H1 (cell line): ENCODE measurements around the gene ASAP2. TPM values are rescaled to one million over a fixed set of nuclear protein-coding genes. Genes with fewer than 3 reads are reported as not detected.

ENCODE experiments used
- CTCF ChIA-PET: fragments of 300-600 bp; sonication (Branson Sonifier 250); formaldehyde crosslinking; loops from one replicate; lab custom pipeline; 2021; ENCODE audit not compliant: partially characterized antibody; lab: Charles Lee
- POLR2A ChIA-PET: fragments of 300-600 bp; sonication (Branson Sonifier 250); formaldehyde crosslinking; loops from one replicate; lab custom pipeline; 2021; ENCODE audit warnings: inconsistent platforms; ENCODE audit not compliant: partially characterized antibody; lab: Charles Lee
- DNase-seq, 2 experiments: peaks; one replicate each; pipeline versions ENCODE4 v3.0.0 to v3.0.0-alpha.2; 2010 to 2022; ENCODE audit warnings: low spot score in 2 of 2, low read depth in 1 of 2, mixed read lengths in 1 of 2
- FAIRE-seq: peaks from 2 replicates; lab custom pipeline; 2011; peaks lifted over from hg19 to GRCh38; lab: Jason Lieb, UNC
- H2AFZ ChIP-seq: 2 replicates; pipeline ENCODE4 v1.8.1; 2012; ENCODE audit warnings: low read length, inconsistent platforms
- H2AK5ac ChIP-seq: 2 replicates; pipeline ENCODE4 v1.6.1; 2013; ENCODE audit warnings: low read depth, low read length
- H2BK120ac ChIP-seq: replicated peaks from 2 replicates; pipeline ENCODE3; 2013; ENCODE audit warnings: low read depth, low read length, inconsistent platforms
- H2BK12ac ChIP-seq: 2 replicates; pipeline ENCODE4 v1.6.1; 2013; ENCODE audit warnings: low read depth, low read length
- H2BK15ac ChIP-seq: 2 replicates; pipeline ENCODE4 v1.6.1; 2013; ENCODE audit warnings: low read length
- H2BK20ac ChIP-seq: 2 replicates; pipeline ENCODE4 v1.6.1; 2013; ENCODE audit warnings: low read length
- H2BK5ac ChIP-seq: 2 replicates; pipeline ENCODE4 v1.6.1; 2013; ENCODE audit warnings: low read depth, low read length
- H3K14ac ChIP-seq: 2 replicates; pipeline ENCODE4 v1.6.1; 2013; ENCODE audit warnings: inconsistent platforms; ENCODE audit not compliant: insufficient read length
- H3K18ac ChIP-seq: 2 replicates; pipeline ENCODE4 v1.6.1; 2013; ENCODE audit warnings: low read length; ENCODE audit errors: extremely low read depth
- H3K23ac ChIP-seq: 2 replicates; pipeline ENCODE4 v1.6.1; 2013; ENCODE audit warnings: inconsistent platforms; ENCODE audit not compliant: insufficient read length
- H3K23me2 ChIP-seq: 2 replicates; pipeline ENCODE4 v1.6.1; 2013; ENCODE audit warnings: low read depth, low read length
- H3K27ac ChIP-seq: 2 replicates; pipeline ENCODE4 v1.6.1; 2011; ENCODE audit warnings: low read depth, low read length, inconsistent platforms
- H3K27me3 ChIP-seq, 4 experiments: replicated peaks in 1 of 4; 1 replicate in 1 of 4; 2 replicates in 3 of 4; pipeline versions ENCODE4 v1.6.1 to v1.8.1; 2011 to 2013; ENCODE audit warnings: low read length in 3 of 4, mild to moderate bottlenecking in 3 of 4, inconsistent platforms in 2 of 4, mixed read lengths in 2 of 4, moderate library complexity in 1 of 4; ENCODE audit not compliant: control insufficient read depth in 3 of 4, insufficient read depth in 3 of 4; ENCODE audit errors: extremely low read depth in 1 of 4
- H3K36me3 ChIP-seq, 4 experiments: 2 replicates each; pipeline versions ENCODE4 v1.6.1 to v1.8.1; 2011 to 2013; ENCODE audit warnings: mild to moderate bottlenecking in 4 of 4, low read length in 3 of 4, moderate library complexity in 2 of 4, control low read depth in 1 of 4, inconsistent platforms in 1 of 4; ENCODE audit not compliant: insufficient read depth in 4 of 4, control insufficient read depth in 2 of 4
- H3K4ac ChIP-seq: replicated peaks from 2 replicates; pipeline ENCODE3; 2013; ENCODE audit warnings: low read length, low read depth, mixed read lengths, inconsistent platforms; ENCODE audit not compliant: insufficient read length
- H3K4me1 ChIP-seq, 4 experiments: replicated peaks in 1 of 4; 1 replicate in 1 of 4; 2 replicates in 3 of 4; pipeline versions ENCODE4 v1.6.1 to v1.8.1; 2011 to 2013; ENCODE audit warnings: low read length in 3 of 4, inconsistent platforms in 2 of 4, mixed read lengths in 1 of 4; ENCODE audit not compliant: insufficient read depth in 4 of 4, control insufficient read depth in 3 of 4
- H3K4me2 ChIP-seq, 2 experiments: 2 replicates each; pipeline versions ENCODE4 v1.6.1 to v1.8.1; 2011 to 2013; ENCODE audit warnings: low read depth in 2 of 2, low read length in 2 of 2, control low read depth in 1 of 2, inconsistent platforms in 1 of 2, mild to moderate bottlenecking in 1 of 2; ENCODE audit not compliant: insufficient read depth in 1 of 2
- H3K4me3 ChIP-seq, 4 experiments: fragments of 200-600, 300-600 bp in 1 of 4; sonication (generic), shearing (Covaris generic), sonication (Bioruptor Twin) in 1 of 4; 2 replicates each; pipeline versions ENCODE4 v1.5.1 to v1.8.1; 2011 to 2016; ENCODE audit warnings: low read length in 4 of 4, low read depth in 3 of 4, control low read depth in 2 of 4, inconsistent platforms in 2 of 4, mild to moderate bottlenecking in 2 of 4, mixed read lengths in 1 of 4, moderate library complexity in 1 of 4; ENCODE audit not compliant: insufficient read depth in 2 of 4; ENCODE audit errors: extremely low read depth in 1 of 4
- H3K56ac ChIP-seq: replicated peaks from 2 replicates; pipeline ENCODE3; 2013; ENCODE audit warnings: low read depth, mild to moderate bottlenecking, mixed read lengths, low read length, inconsistent platforms; ENCODE audit not compliant: insufficient read length
- H3K79me1 ChIP-seq: 2 replicates; pipeline ENCODE4 v1.6.1; 2013; ENCODE audit warnings: low read depth, low read length, control low read depth
- H3K79me2 ChIP-seq, 2 experiments: 2 replicates each; pipeline versions ENCODE4 v1.6.1 to v1.8.1; 2012 to 2013; ENCODE audit warnings: low read length in 2 of 2, mild to moderate bottlenecking in 2 of 2, inconsistent platforms in 1 of 2; ENCODE audit not compliant: insufficient read depth in 2 of 2, control insufficient read depth in 1 of 2
- H3K9ac ChIP-seq, 4 experiments: replicated peaks in 1 of 4; 1 replicate in 1 of 4; 2 replicates in 3 of 4; pipeline versions ENCODE4 v1.6.1 to v1.8.1; 2011 to 2013; ENCODE audit warnings: low read depth in 3 of 4, low read length in 3 of 4, control low read depth in 2 of 4, mild to moderate bottlenecking in 2 of 4, moderate library complexity in 2 of 4, inconsistent platforms in 1 of 4; ENCODE audit errors: extremely low read depth in 1 of 4
- H3K9me3 ChIP-seq, 2 experiments: 2 replicates each; pipeline versions ENCODE4 v1.6.1 to v1.8.1; 2012 to 2013; ENCODE audit warnings: mild to moderate bottlenecking in 2 of 2, moderate library complexity in 2 of 2, control low read depth in 1 of 2, inconsistent platforms in 1 of 2, low read depth in 1 of 2, low read length in 1 of 2, mixed read lengths in 1 of 2; ENCODE audit not compliant: insufficient read depth in 2 of 2
- H4K20me1 ChIP-seq, 2 experiments: replicated peaks in 1 of 2; 2 replicates each; pipeline versions ENCODE3 to v1.8.1; 2011 to 2013; ENCODE audit warnings: inconsistent platforms in 2 of 2, low read length in 2 of 2, mild to moderate bottlenecking in 1 of 2; ENCODE audit not compliant: insufficient read depth in 2 of 2, control insufficient read depth in 1 of 2
- H4K5ac ChIP-seq: 2 replicates; pipeline ENCODE4 v1.6.1; 2013; ENCODE audit warnings: low read length, low read depth, mixed read lengths, inconsistent platforms; ENCODE audit not compliant: insufficient read length
- H4K8ac ChIP-seq: 2 replicates; pipeline ENCODE4 v1.8.0; 2013; ENCODE audit warnings: mild to moderate bottlenecking, moderate library complexity, low read length, inconsistent platforms; ENCODE audit not compliant: insufficient read depth; ENCODE audit errors: extremely low read depth
- H4K91ac ChIP-seq: replicated peaks from 2 replicates; pipeline ENCODE3; 2013; ENCODE audit warnings: low read length, mixed read lengths, inconsistent platforms; ENCODE audit not compliant: insufficient read length
- BACH1 ChIP-seq: IDR thresholded peaks from 2 replicates; pipeline ENCODE4 v1.6.1; 2012; ENCODE audit warnings: low read length, improper control_type of control experiment
- KDM5A ChIP-seq: fragments of 200-600 bp; IDR thresholded peaks from 2 replicates; pipeline ENCODE4 v1.7.1; 2012; ENCODE audit warnings: mild to moderate bottlenecking, low read length, inconsistent platforms, mixed read lengths
- RAD21 ChIP-seq, 2 experiments: IDR thresholded peaks in 1 of 2; conservative IDR thresholded peaks in 1 of 2; 2 replicates each; pipeline ENCODE4 v1.6.1; 2011; ENCODE audit warnings: low read depth in 2 of 2, low read length in 2 of 2, improper control_type of control experiment in 1 of 2, inconsistent platforms in 1 of 2, mild to moderate bottlenecking in 1 of 2, moderate library complexity in 1 of 2
- TAF7 ChIP-seq: optimal IDR thresholded peaks from 2 replicates; pipeline ENCODE3; 2011; ENCODE audit warnings: low read depth, mild to moderate bottlenecking, inconsistent platforms, low read length, moderate library complexity, borderline replicate concordance
- WGBS, 2 experiments: shearing (Covaris generic) in 1 of 2; methylation state at CpG; one replicate each; pipeline versions ENCODE4 v1.1.6 to v1.1.7; 2013 to 2015; ENCODE audit warnings: low lambda C conversion rate in 2 of 2, mixed read lengths in 2 of 2, inconsistent platforms in 1 of 2, low coverage in 1 of 2, missing lambda C conversion rate in 1 of 2; ENCODE audit not compliant: insufficient replicate concordance in 2 of 2, insufficient coverage in 1 of 2, insufficient read length in 1 of 2; ENCODE audit errors: extremely low coverage in 1 of 2, missing lambda C conversion rate in 1 of 2; 5-methylcytosine and 5-hydroxymethylcytosine counted together
- polyA plus RNA-seq, 7 experiments: library from polyadenylated mRNA; depleted of rRNA in 3 of 7; stranded (reverse) in 5 of 7; unstranded in 2 of 7; fragments of >200 nt in 5 of 7; fragments of 200-250 nt in 2 of 7; gene quantifications; 1 replicate in 5 of 7; 2 replicates in 1 of 7; 4 replicates in 1 of 7; pipeline versions ENCODE4 v1.2.1 to v1.2.3, GENCODE V29; 2011 to 2013; ENCODE audit warnings: missing spikeins in 2 of 7, mixed read lengths in 2 of 7
- total RNA-seq: library from RNA; stranded (reverse); fragmentation: NEBNext Ultra II Directional; extraction: Animal tissue kit (Norgen Biotek cat#: 25700); gene quantifications from 2 replicates; pipeline ENCODE4 v1.2.1, GENCODE V29; 2021

The ASAP2 gene
- total and polyA plus RNA-seq, 2 of the 8 experiments (the other 6 are each of a cell fraction or from before 2014, with no cell fraction given) = 10.2 to 18.7 TPM

DNA sequence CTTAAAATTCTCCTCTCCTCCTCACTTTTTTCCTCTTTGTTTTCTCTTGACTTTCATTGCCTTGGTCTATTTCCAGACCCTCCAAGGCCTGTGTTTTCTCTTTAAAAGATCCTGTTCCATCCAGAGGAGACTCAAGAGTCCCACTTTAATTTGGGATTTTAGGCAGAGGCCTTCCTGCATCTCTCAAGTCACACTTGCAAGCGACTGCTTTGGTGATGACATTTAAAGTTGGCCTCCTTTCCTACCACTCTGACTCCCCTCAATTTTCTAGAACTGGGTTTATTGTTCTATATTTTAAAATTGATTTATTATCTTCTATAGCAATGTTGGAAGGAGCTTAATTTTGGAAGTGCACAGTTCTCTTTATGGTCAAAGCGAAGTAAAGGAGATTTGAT, 16.3 kb downstream of the ASAP2 start:
- Histone ChIP-seq H2AFZ (no peak overlapping the region), H3K4me1 (peaks cover 6 to 9% (median 8%) of the 10 kb centered on the region in 4 experiments; a peak in 5 of 7 replicates), H4K91ac (no peak overlapping the region), H3K27me3 (peaks cover 0 to 13% (median 8%) of the 10 kb centered on the region in 4 experiments; a peak in 5 of 7 replicates), H2AK5ac (no peak overlapping the region), H2BK15ac (no peak overlapping the region), H2BK20ac (no peak overlapping the region), H3K4me2 (no peak overlapping the region), H3K18ac (no peak overlapping the region), H3K56ac (no peak overlapping the region), H3K79me2 (peaks cover 0 to 46% of the 10 kb centered on the region in 2 experiments), H3K23ac (no peak overlapping the region), H2BK5ac (no peak overlapping the region), H3K36me3 (no peaks in the 10 kb centered on the region), H3K27ac (no peak overlapping the region), H4K5ac (no peak overlapping the region), H3K23me2 (no peaks in the 10 kb centered on the region), H3K79me1 (peaks cover 16% of the 10 kb centered on the region), H3K9ac (no peak overlapping the region), H2BK12ac (no peak overlapping the region), H4K20me1 (peaks cover 9 to 15% of the 10 kb centered on the region in 2 experiments), H3K4ac (no peak overlapping the region), H3K9me3 (no peaks in the 10 kb centered on the region), H4K8ac (no peak overlapping the region), H2BK120ac (no peak overlapping the region), H3K4me3 (no peak overlapping the region), H3K14ac (no peak overlapping the region)
- ChIA-PET POLR2A (interaction anchor here (1.1 to 1.4 kb wide), 2 partner anchors 11 to 15 kb away, joined by 3 to 4 read pairs; no protein-coding TSS in a partner anchor), CTCF (interaction anchor here (1.0 to 2.0 kb wide), 7 partner anchors 9 to 80 kb away, joined by 3 to 7 read pairs (median 3); no protein-coding TSS in a partner anchor)
- no peak for DNase-seq
- 95% methylated on average over 2 of the region's 2 CpGs; no CpG with 5 or more reads in 1 of the 2 experiments for WGBS, 2 experiments
- TF ChIP-seq BACH1 = no peak
- no peak for TF ChIP-seq KDM5A
- no peak for TF ChIP-seq TAF7
- TF ChIP-seq RAD21 (IDR thresholded peaks at IDR 0.05 in 1 of 2, conservative IDR thresholded peaks at IDR 0.05 in 1 of 2; ENCODE audit: low read depth in 2 of 2, low read length in 2 of 2) = no peak
- FAIRE-seq = no peak
